Sigmoid colon (tissue), 7 donors: ENCODE measurements around the gene KCTD16. TPM values are rescaled to one million over a fixed set of nuclear protein-coding genes. Genes with fewer than 3 reads are reported as not detected.

Source experiments
- DNase-seq: peaks from one replicate; pipeline ENCODE4 v3.0.0-alpha.2; 2019
- H3K27ac ChIP-seq, 4 donors: fragments of 200-600 bp; sonication (generic); one replicate each; pipeline ENCODE4 v1.5.1; 2016 to 2019; ENCODE audit warnings: mild to moderate bottlenecking in 1 of 4
- H3K27me3 ChIP-seq, 3 donors: fragments of 200-600 bp; sonication (generic); one replicate each; pipeline ENCODE4 v1.5.1; 2019; ENCODE audit warnings: mild to moderate bottlenecking in 1 of 3
- H3K36me3 ChIP-seq, 4 donors: fragments of 200-600 bp; sonication (generic); one replicate each; pipeline ENCODE4 v1.5.1; 2016 to 2019
- H3K4me1 ChIP-seq, 4 donors: fragments of 200-600 bp; sonication (generic); one replicate each; pipeline ENCODE4 v1.5.1; 2017 to 2019
- H3K4me3 ChIP-seq, 4 donors: fragments of 200-600 bp; sonication (generic); one replicate each; pipeline ENCODE4 v1.5.1; 2017 to 2019; ENCODE audit warnings: mild to moderate bottlenecking in 2 of 4, moderate library complexity in 1 of 4
- H3K9me3 ChIP-seq, 4 donors: fragments of 200-600 bp in 3 of 4; sonication (generic) in 3 of 4; one replicate each; pipeline versions ENCODE4 v1.5.1 to v1.6.1; 2013 to 2019
- EP300 ChIP-seq, 4 donors: sonication (generic); formaldehyde crosslinking; IDR thresholded peaks; one replicate each; pipeline ENCODE4 v1.6.1; 2017; ENCODE audit warnings: antibody characterized with exemption in 4 of 4
- POLR2A ChIP-seq, 2 donors: fragments of 450-650 bp; IDR thresholded peaks; one replicate each; pipeline ENCODE4 v1.6.1; 2016; ENCODE audit warnings: antibody characterized with exemption in 2 of 2, mild to moderate bottlenecking in 2 of 2, moderate library complexity in 2 of 2
- POLR2AphosphoS5 ChIP-seq, 4 donors: sonication (generic); formaldehyde crosslinking; IDR thresholded peaks; one replicate each; pipeline ENCODE4 v1.6.1; 2017; ENCODE audit warnings: antibody characterized with exemption in 4 of 4
- WGBS, 2 donors: extraction: QIAGEN DNeasy Blood & Tissue Kit; methylation state at CpG; one replicate each; pipeline ENCODE4 v1.1.7; 2013; 5-methylcytosine and 5-hydroxymethylcytosine counted together
- intact Hi-C: fragments of 100-400 bp; cut with DNase I; formaldehyde crosslinking; loops from one replicate; pipeline ENCODE4 v1.15.1; 2023
- polyA plus RNA-seq, 3 donors: library from polyadenylated mRNA; stranded (reverse); fragments of 200-250 nt; gene quantifications; one replicate each; pipeline ENCODE4 v1.2.3, GENCODE V29; 2013
- total RNA-seq, 4 donors: library from RNA; depleted of rRNA; stranded (reverse); fragments of >200 nt; gene quantifications; one replicate each; pipeline ENCODE4 v1.1.0, GENCODE V29; 2016
- TF ChIP-seq, protein P1 (sequence below), 4 experiments: fragments of 450-650 bp in 3 of 4; fragments of 200-600 bp in 1 of 4; IDR thresholded peaks; one replicate each; pipeline ENCODE4 v1.5.1; 2016 to 2019; ENCODE audit warnings: antibody characterized with exemption in 4 of 4, mild to moderate bottlenecking in 3 of 4, moderate library complexity in 2 of 4
- donor health status: healthy with polysubstance abuse.
- donor health status: Bipolar disorder and iron deficiency.
- donor health status: healthy.

KCTD16 gene
- total and polyA plus RNA-seq, 7 donors = under 0.01 to 0.71 (median 0.16) TPM; not detected in 2

DNA sequence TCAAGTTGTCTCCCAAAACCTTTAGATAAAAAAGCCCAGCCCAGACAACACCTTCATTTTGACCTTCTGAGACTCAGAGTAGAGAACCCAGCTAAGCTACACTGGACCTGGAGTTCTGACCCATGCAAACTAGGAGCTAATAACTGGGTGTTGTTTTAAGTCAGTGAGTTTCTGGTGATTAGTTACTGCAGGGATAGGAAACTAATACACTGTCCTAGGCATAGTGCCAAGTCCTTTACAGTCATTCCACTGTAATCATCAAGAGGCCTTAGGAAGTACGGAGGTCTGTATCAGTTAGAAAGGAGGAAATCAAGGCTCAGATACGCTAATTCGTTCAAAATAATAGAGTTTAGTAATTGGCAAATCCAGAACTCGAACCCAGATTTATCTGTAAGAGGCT is 197.9 kb downstream of the KCTD16 start:
- H3K4me3 ChIP-seq = no peak overlapping the region
- no peaks in the 10 kb centered on the region for H3K27me3 ChIP-seq
- TF ChIP-seq, protein P1, sequence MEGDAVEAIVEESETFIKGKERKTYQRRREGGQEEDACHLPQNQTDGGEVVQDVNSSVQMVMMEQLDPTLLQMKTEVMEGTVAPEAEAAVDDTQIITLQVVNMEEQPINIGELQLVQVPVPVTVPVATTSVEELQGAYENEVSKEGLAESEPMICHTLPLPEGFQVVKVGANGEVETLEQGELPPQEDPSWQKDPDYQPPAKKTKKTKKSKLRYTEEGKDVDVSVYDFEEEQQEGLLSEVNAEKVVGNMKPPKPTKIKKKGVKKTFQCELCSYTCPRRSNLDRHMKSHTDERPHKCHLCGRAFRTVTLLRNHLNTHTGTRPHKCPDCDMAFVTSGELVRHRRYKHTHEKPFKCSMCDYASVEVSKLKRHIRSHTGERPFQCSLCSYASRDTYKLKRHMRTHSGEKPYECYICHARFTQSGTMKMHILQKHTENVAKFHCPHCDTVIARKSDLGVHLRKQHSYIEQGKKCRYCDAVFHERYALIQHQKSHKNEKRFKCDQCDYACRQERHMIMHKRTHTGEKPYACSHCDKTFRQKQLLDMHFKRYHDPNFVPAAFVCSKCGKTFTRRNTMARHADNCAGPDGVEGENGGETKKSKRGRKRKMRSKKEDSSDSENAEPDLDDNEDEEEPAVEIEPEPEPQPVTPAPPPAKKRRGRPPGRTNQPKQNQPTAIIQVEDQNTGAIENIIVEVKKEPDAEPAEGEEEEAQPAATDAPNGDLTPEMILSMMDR (IDR thresholded peaks at IDR 0.05) = no peak
- no peak for TF ChIP-seq EP300 (IDR thresholded peaks at IDR 0.05)
- TF ChIP-seq POLR2A (IDR thresholded peaks at IDR 0.05) = no peak
- no peak for TF ChIP-seq POLR2AphosphoS5 (IDR thresholded peaks at IDR 0.05)
- H3K36me3 ChIP-seq = no peaks in the 10 kb centered on the region
- H3K9me3 ChIP-seq = no peaks in the 10 kb centered on the region
- no peaks in the 10 kb centered on the region for H3K4me1 ChIP-seq
- WGBS, 2 donors = 64 to 77% methylated on average over 4 of the region's 4 CpGs
- no peak for DNase-seq
- no peak overlapping the region for H3K27ac ChIP-seq
- intact Hi-C loops = no loop called here

DNA sequence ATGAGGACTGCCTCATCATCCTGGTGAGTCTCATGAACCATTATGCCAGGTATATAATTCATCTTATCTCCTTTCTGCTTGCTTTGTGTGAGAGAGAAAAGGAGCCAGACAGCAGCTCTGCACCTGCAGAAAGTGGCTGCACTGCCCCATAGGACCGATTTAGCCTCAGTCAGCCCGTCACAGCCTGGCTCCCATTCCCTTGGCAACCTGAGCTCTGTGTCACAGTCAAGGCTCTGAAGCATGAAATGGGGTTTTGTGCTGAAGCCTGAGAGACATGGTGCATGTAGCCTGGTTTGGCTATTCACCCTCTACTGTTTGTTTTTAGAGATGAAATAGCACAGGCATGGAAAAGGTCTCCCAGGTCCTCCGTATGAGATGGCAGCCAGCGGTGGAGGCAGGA is 198.3 kb downstream of the KCTD16 start:
- H3K27ac ChIP-seq = no peak overlapping the region
- H3K36me3 ChIP-seq = no peaks in the 10 kb centered on the region
- H3K27me3 ChIP-seq = no peaks in the 10 kb centered on the region
- H3K9me3 ChIP-seq = no peaks in the 10 kb centered on the region
- no peak for DNase-seq
- no peaks in the 10 kb centered on the region for H3K4me1 ChIP-seq
- TF ChIP-seq POLR2AphosphoS5 (IDR thresholded peaks at IDR 0.05) = no peak
- TF ChIP-seq, protein P1 (IDR thresholded peaks at IDR 0.05) = no peak
- TF ChIP-seq EP300 (IDR thresholded peaks at IDR 0.05) = no peak
- no peak for TF ChIP-seq POLR2A (IDR thresholded peaks at IDR 0.05)
- intact Hi-C loops = no loop called here
- WGBS, 2 donors = 87 to 88% methylated on average over 4 of the region's 4 CpGs
- no peak overlapping the region for H3K4me3 ChIP-seq

DNA sequence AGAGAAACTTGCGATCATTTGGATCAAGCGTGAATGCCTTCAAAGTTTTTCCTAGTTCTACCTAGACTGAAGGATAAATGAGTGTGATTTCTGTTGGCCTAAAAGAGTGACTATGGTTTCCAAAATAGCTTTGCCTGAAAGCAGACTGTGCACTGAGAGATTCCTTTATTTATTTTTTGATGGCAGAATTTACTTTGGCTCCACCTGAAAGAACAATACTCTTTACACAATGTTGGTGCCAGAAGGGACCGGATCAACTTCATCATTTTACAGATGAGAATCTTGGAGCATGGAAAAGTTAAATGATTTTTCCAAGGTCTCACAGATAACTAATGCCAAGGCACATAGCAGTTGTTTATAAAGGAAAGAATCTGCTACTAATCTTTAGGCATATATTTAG is 199.6 kb downstream of the KCTD16 start:
- no peak overlapping the region for H3K27ac ChIP-seq
- no peaks in the 10 kb centered on the region for H3K4me1 ChIP-seq
- H3K27me3 ChIP-seq = no peaks in the 10 kb centered on the region
- no peaks in the 10 kb centered on the region for H3K36me3 ChIP-seq
- intact Hi-C loops = no loop called here
- 24 to 71% methylated on average over 3 of the region's 3 CpGs for WGBS, 2 donors
- no peak for DNase-seq
- no peak overlapping the region for H3K4me3 ChIP-seq
- TF ChIP-seq POLR2A (IDR thresholded peaks at IDR 0.05) (no peak), EP300 (IDR thresholded peaks at IDR 0.05) (no peak), POLR2AphosphoS5 (IDR thresholded peaks at IDR 0.05) (no peak)
- TF ChIP-seq, protein P1 (IDR thresholded peaks at IDR 0.05) = no peak
- H3K9me3 ChIP-seq = no peaks in the 10 kb centered on the region

DNA sequence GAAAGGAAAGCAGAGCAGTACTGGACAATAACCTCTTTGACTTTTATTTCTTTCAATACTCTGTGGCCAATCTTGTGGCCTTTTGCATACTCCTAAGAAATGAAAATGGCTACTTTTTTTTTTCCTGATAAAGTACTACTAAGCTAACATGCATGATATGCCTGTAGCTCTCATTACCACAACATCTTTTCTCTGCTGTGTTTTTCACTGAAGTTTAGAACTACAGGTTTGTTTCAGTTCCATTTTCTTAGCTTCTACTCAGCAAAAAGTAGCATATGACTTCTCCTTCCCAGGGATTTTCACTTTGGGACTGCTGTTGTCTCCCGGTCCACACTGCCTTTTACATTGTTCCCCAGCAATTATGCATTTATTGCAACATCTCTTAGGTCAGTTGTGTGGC is 204.0 kb downstream of the KCTD16 start:
- intact Hi-C loops = no loop called here
- no peaks in the 10 kb centered on the region for H3K9me3 ChIP-seq
- WGBS, 2 donors = 90 to 94% methylated on average over 1 of the region's 1 CpG
- TF ChIP-seq POLR2A (IDR thresholded peaks at IDR 0.05) (no peak), POLR2AphosphoS5 (IDR thresholded peaks at IDR 0.05) (no peak), EP300 (IDR thresholded peaks at IDR 0.05) (no peak)
- TF ChIP-seq, protein P1 (IDR thresholded peaks at IDR 0.05) = no peak
- H3K27ac ChIP-seq = no peak overlapping the region
- H3K4me3 ChIP-seq = no peak overlapping the region
- no peaks in the 10 kb centered on the region for H3K27me3 ChIP-seq
- H3K4me1 ChIP-seq = no peaks in the 10 kb centered on the region
- DNase-seq = no peak
- no peaks in the 10 kb centered on the region for H3K36me3 ChIP-seq

DNA sequence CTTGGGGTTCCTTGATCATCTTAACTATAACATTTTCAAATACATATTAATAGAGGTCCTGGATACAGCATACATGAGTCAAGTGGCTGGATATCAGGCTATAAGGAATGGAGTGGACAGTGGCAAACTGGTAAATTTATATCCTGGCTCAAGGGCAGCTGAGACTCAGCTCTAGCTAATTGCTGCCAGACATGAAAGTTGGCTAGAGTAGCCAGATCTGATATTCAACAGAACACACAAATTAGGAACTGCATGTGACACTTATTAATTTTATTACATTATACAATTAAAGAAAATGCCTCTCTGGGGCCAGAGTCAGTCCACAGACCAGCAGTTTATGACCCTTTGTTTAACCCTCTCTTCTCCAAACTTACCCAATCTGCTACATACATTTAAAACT is 206.5 kb downstream of the KCTD16 start:
- TF ChIP-seq POLR2AphosphoS5 (IDR thresholded peaks at IDR 0.05) (no peak), POLR2A (IDR thresholded peaks at IDR 0.05) (no peak), EP300 (IDR thresholded peaks at IDR 0.05) (no peak)
- TF ChIP-seq, protein P1 (IDR thresholded peaks at IDR 0.05) = no peak
- no peak for DNase-seq
- Histone ChIP-seq H3K4me1 (no peaks in the 10 kb centered on the region), H3K36me3 (no peaks in the 10 kb centered on the region), H3K4me3 (no peak overlapping the region), H3K9me3 (no peaks in the 10 kb centered on the region), H3K27ac (no peak overlapping the region), H3K27me3 (no peaks in the 10 kb centered on the region)
- intact Hi-C loops = no loop called here
